Left renal pelvis (tissue), 4 donors: Measurements from ENCODE around the gene ZHX3. TPM values are rescaled to one million over a fixed set of nuclear protein-coding genes. Genes with fewer than 3 reads are reported as not detected.

ENCODE experiments used
- DNase-seq, 4 donors: peaks; one replicate each; pipeline ENCODE4 v3.0.0-alpha.2; 2013; ENCODE audit warnings: low read depth in 4 of 4, low spot score in 3 of 4
- polyA plus RNA-seq, 4 donors: library from polyadenylated mRNA; unstranded; fragments of 120-200 nt; gene quantifications; one replicate each; pipeline ENCODE4 v1.2.1, GENCODE V29; 2013; ENCODE audit not compliant: insufficient read length in 4 of 4

ZHX3 gene
- polyA plus RNA-seq, 4 donors: 14.1 to 24.8 (median 22.6) TPM

GRCh38 chr20:41304424-41305079, 13.0 kb downstream of the ZHX3 start:
- DNase-seq: no peak

- no peak for DNase-seq
These were observed 13.5 kb downstream of the ZHX3 start for GRCh38 chr20:41304002-41304401.

- DNase-seq: no peak
These were observed 16.6 kb downstream of the ZHX3 start for GRCh38 chr20:41300886-41301285.

GRCh38 chr20:41300383-41300782, 17.1 kb downstream of the ZHX3 start:
- no peak for DNase-seq

- DNase-seq: no peak
These were observed 17.6 kb downstream of the ZHX3 start for GRCh38 chr20:41299899-41300298.

GRCh38 chr20:41293269-41294037, 24.1 kb downstream of the ZHX3 start:
- no peak for DNase-seq

- no peak for DNase-seq
These were observed 26.6 kb downstream of the ZHX3 start for GRCh38 chr20:41290804-41291389.

- no peak for DNase-seq
These were observed 30.2 kb downstream of the ZHX3 start for GRCh38 chr20:41287327-41287726.

GRCh38 chr20:41286240-41286851, 31.2 kb downstream of the ZHX3 start:
- DNase-seq: no peak

- DNase-seq: no peak
These were observed 37.8 kb downstream of the ZHX3 start for GRCh38 chr20:41279546-41280225.

- no peak for DNase-seq
These were observed 38.6 kb downstream of the ZHX3 start for GRCh38 chr20:41278936-41279335.

- DNase-seq: no peak
These were observed 40.5 kb downstream of the ZHX3 start for GRCh38 chr20:41277049-41277448.

GRCh38 chr20:41276317-41276751, 41.2 kb downstream of the ZHX3 start:
- DNase-seq: no peak

GRCh38 chr20:41275301-41275731, 42.2 kb downstream of the ZHX3 start:
- no peak for DNase-seq

- DNase-seq: no peak
These were observed 43.4 kb downstream of the ZHX3 start for GRCh38 chr20:41274152-41274551.

- no peak for DNase-seq
These were observed 44.1 kb downstream of the ZHX3 start for GRCh38 chr20:41273445-41273844.

GRCh38 chr20:41272339-41272738, 45.2 kb downstream of the ZHX3 start:
- no peak for DNase-seq

- DNase-seq: no peak
These were observed 48.4 kb downstream of the ZHX3 start for GRCh38 chr20:41268917-41269652.

- DNase-seq: no peak
These were observed 49.1 kb downstream of the ZHX3 start for GRCh38 chr20:41268402-41268801.

- no peak for DNase-seq
These were observed 51.6 kb downstream of the ZHX3 start for GRCh38 chr20:41265938-41266337.
